Measurements from ENCODE around the gene SCO1. TPM values are rescaled to one million over a fixed set of nuclear protein-coding genes. Genes with fewer than 3 reads are reported as not detected.

The SCO1 gene
- total and polyA plus RNA-seq, 4 donors: 18.0 to 33.2 (median 22.8) TPM

DNA sequence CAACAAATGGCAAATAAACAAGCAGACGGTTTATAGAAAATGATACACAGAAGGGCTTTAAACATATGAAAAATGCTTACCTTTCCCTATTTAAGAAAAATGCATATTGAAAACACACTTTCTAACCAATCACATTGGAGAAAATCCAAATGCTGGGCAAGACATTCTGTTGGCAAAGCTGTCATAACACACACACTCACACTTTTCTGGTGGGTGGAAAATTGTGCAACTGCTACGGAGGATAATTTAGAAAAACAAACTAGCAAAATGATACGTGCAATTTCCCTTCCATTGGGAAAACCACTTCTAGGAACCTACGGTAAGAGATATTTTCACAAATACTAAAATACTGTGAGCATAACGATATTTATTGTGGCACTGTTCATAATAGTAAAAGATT, 30.4 kb downstream of the SCO1 start (continued):
- TF ChIP-seq, protein P1, sequence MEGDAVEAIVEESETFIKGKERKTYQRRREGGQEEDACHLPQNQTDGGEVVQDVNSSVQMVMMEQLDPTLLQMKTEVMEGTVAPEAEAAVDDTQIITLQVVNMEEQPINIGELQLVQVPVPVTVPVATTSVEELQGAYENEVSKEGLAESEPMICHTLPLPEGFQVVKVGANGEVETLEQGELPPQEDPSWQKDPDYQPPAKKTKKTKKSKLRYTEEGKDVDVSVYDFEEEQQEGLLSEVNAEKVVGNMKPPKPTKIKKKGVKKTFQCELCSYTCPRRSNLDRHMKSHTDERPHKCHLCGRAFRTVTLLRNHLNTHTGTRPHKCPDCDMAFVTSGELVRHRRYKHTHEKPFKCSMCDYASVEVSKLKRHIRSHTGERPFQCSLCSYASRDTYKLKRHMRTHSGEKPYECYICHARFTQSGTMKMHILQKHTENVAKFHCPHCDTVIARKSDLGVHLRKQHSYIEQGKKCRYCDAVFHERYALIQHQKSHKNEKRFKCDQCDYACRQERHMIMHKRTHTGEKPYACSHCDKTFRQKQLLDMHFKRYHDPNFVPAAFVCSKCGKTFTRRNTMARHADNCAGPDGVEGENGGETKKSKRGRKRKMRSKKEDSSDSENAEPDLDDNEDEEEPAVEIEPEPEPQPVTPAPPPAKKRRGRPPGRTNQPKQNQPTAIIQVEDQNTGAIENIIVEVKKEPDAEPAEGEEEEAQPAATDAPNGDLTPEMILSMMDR (IDR thresholded peaks at IDR 0.05; ENCODE audit: low read depth, low read length, missing input control): no peak
- TF ChIP-seq GABPA (IDR thresholded peaks at IDR 0.05 in 1 of 2, conservative IDR thresholded peaks at IDR 0.05 in 1 of 2) (no peak), RAD21 (IDR thresholded peaks at IDR 0.05) (no peak), NR2F2 (IDR thresholded peaks at IDR 0.05) (no peak), HNF4G (IDR thresholded peaks at IDR 0.05) (no peak)

DNA sequence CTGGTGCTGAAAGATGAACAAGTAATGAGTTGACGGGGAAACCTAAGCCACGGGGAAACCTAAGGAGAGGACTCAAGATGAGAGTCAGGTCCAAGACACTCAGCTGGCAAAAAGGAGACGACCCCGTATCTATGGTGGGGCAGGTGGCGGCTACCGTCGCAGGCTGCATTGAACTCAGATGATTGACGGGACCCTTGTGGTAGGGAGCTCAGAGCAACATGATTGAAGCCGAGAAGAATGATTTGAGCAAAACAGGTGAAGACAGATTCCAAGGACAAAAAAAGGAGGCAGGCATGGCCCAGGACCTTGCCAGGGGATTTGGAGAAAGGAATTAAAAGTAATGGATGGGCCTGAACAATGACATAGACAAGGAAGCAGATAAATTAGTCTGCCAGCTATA, 32.8 kb downstream of the SCO1 start:
- no peak overlapping the region for H3K27ac ChIP-seq (ENCODE audit: low read depth in 1 of 2, low read length in 2 of 2)

DNA sequence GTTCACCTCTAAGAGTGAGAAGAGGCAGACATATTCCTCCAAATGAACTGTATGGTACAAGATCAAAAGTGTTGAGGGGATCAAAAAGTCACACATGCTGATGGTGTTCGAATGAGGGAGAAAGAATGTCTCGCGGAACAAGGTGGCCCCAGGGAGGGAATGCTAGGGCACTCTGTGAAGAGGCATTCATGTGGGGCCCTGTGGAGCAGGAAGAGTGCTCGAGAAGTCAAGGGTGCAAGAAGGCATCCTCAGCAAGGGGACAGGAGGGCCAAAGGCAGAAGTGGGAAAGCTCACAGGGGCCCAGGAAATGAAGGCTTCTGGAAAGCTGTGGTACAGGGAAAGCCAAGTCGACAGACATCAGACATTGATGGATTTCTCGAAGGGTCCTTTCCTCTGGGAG, 34.1 kb downstream of the SCO1 start:
- H3K27ac ChIP-seq (ENCODE audit: low read depth in 1 of 2, low read length in 2 of 2): no peak overlapping the region
- no peaks in the 10 kb centered on the region for H3K4me1 ChIP-seq (ENCODE audit: control insufficient read depth in 4 of 4, insufficient read depth in 4 of 4, low read length in 3 of 4)
- H3K4me3 ChIP-seq (ENCODE audit: low read depth in 1 of 3, low read length in 3 of 3): no peak overlapping the region
- no peaks in the 10 kb centered on the region for H3K36me3 ChIP-seq (ENCODE audit: control insufficient read depth in 4 of 4, insufficient read depth in 3 of 4, low read depth in 1 of 4, low read length in 3 of 4)
- H3K9me3 ChIP-seq (ENCODE audit: control insufficient read depth in 4 of 4, low read length in 3 of 4): no peaks in the 10 kb centered on the region
- no peak for DNase-seq (ENCODE audit: low spot score)
- H3K27me3 ChIP-seq (ENCODE audit: control insufficient read depth in 4 of 4, insufficient read depth in 4 of 4, low read length in 3 of 4): no peaks in the 10 kb centered on the region
- H3K9ac ChIP-seq (ENCODE audit: low read depth in 1 of 2, low read length in 2 of 2): no peak overlapping the region
- TF ChIP-seq RAD21 (IDR thresholded peaks at IDR 0.05): no peak
- 92% methylated on average over 6 of the region's 6 CpGs for WGBS

More for the DNA sequence above, 32.8 kb downstream of the SCO1 start:
- Histone ChIP-seq H3K9me3 (ENCODE audit: control insufficient read depth in 4 of 4, low read length in 3 of 4) (no peaks in the 10 kb centered on the region), H3K4me1 (ENCODE audit: control insufficient read depth in 4 of 4, insufficient read depth in 4 of 4, low read length in 3 of 4) (no peaks in the 10 kb centered on the region), H3K27me3 (ENCODE audit: control insufficient read depth in 4 of 4, insufficient read depth in 4 of 4, low read length in 3 of 4) (no peaks in the 10 kb centered on the region), H3K9ac (ENCODE audit: low read depth in 1 of 2, low read length in 2 of 2) (no peak overlapping the region), H3K36me3 (ENCODE audit: control insufficient read depth in 4 of 4, insufficient read depth in 3 of 4, low read depth in 1 of 4, low read length in 3 of 4) (no peaks in the 10 kb centered on the region), H3K4me3 (ENCODE audit: low read depth in 1 of 3, low read length in 3 of 3) (no peak overlapping the region)
- 97% methylated on average over 9 of the region's 9 CpGs for WGBS
- no peak for DNase-seq (ENCODE audit: low spot score)
- TF ChIP-seq, protein P2, sequence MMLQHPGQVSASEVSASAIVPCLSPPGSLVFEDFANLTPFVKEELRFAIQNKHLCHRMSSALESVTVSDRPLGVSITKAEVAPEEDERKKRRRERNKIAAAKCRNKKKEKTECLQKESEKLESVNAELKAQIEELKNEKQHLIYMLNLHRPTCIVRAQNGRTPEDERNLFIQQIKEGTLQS (IDR thresholded peaks at IDR 0.05): no peak
- TF ChIP-seq GABPA (IDR thresholded peaks at IDR 0.05 in 1 of 2, conservative IDR thresholded peaks at IDR 0.05 in 1 of 2): no peak
- no peak for TF ChIP-seq EGR1 (IDR thresholded peaks at IDR 0.05; ENCODE audit: low read depth in 2 of 2)

DNA sequence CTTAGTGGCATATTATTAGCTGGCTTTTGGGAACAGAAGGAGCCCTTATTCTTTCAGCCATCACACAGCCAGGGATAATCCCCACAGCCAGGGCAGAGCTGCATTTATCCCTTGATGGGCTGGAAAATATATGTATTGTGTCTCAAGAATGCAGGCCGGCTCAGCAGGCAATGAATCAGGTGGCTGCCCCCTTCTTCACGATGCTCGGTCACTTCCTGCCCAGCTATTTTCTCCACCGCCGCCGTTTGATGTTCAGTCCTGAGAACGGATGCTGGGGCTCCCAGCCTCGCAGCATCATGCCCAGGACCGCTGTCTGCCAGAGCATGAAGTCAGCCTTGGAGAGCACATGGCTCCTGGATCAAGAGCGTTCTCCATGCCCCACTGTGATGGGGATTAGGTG, 35.9 kb downstream of the SCO1 start:
- Histone ChIP-seq H3K4me1 (ENCODE audit: control insufficient read depth in 4 of 4, insufficient read depth in 4 of 4, low read length in 3 of 4) (no peaks in the 10 kb centered on the region), H3K36me3 (ENCODE audit: control insufficient read depth in 4 of 4, insufficient read depth in 3 of 4, low read depth in 1 of 4, low read length in 3 of 4) (no peaks in the 10 kb centered on the region), H3K9me3 (ENCODE audit: control insufficient read depth in 4 of 4, low read length in 3 of 4) (no peaks in the 10 kb centered on the region), H3K27me3 (ENCODE audit: control insufficient read depth in 4 of 4, insufficient read depth in 4 of 4, low read length in 3 of 4) (no peaks in the 10 kb centered on the region), H3K4me3 (ENCODE audit: low read depth in 1 of 3, low read length in 3 of 3) (no peak overlapping the region), H3K9ac (ENCODE audit: low read depth in 1 of 2, low read length in 2 of 2) (no peak overlapping the region), H3K27ac (ENCODE audit: low read depth in 1 of 2, low read length in 2 of 2) (no peak overlapping the region)
- WGBS: 94% methylated on average over 10 of the region's 10 CpGs
- DNase-seq (ENCODE audit: low spot score): no peak
- TF ChIP-seq EGR1 (IDR thresholded peaks at IDR 0.05; ENCODE audit: low read depth in 2 of 2): no peak
- TF ChIP-seq YY1 (IDR thresholded peaks at IDR 0.05): no peak
- TF ChIP-seq, protein P1 (IDR thresholded peaks at IDR 0.05; ENCODE audit: low read depth, low read length, missing input control): no peak
- TF ChIP-seq, protein P2 (IDR thresholded peaks at IDR 0.05): no peak
- TF ChIP-seq HNF4A (conservative IDR thresholded peaks at IDR 0.05): no peak
- no peak for TF ChIP-seq FOXA2 (IDR thresholded peaks at IDR 0.05)
- TF ChIP-seq RAD21 (IDR thresholded peaks at IDR 0.05): no peak
- no peak for TF ChIP-seq FOXA1 (IDR thresholded peaks at IDR 0.05)
- TF ChIP-seq, protein P3, sequence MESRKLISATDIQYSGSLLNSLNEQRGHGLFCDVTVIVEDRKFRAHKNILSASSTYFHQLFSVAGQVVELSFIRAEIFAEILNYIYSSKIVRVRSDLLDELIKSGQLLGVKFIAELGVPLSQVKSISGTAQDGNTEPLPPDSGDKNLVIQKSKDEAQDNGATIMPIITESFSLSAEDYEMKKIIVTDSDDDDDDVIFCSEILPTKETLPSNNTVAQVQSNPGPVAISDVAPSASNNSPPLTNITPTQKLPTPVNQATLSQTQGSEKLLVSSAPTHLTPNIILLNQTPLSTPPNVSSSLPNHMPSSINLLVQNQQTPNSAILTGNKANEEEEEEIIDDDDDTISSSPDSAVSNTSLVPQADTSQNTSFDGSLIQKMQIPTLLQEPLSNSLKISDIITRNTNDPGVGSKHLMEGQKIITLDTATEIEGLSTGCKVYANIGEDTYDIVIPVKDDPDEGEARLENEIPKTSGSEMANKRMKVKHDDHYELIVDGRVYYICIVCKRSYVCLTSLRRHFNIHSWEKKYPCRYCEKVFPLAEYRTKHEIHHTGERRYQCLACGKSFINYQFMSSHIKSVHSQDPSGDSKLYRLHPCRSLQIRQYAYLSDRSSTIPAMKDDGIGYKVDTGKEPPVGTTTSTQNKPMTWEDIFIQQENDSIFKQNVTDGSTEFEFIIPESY (IDR thresholded peaks at IDR 0.05): no peak
- no peak for TF ChIP-seq HNF4G (IDR thresholded peaks at IDR 0.05)
- no peak for TF ChIP-seq SP1 (IDR thresholded peaks at IDR 0.05)
- no peak for TF ChIP-seq TAF1 (conservative IDR thresholded peaks at IDR 0.05)
- TF ChIP-seq, protein P4, sequence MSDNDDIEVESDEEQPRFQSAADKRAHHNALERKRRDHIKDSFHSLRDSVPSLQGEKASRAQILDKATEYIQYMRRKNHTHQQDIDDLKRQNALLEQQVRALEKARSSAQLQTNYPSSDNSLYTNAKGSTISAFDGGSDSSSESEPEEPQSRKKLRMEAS (IDR thresholded peaks at IDR 0.05): no peak
